Neural progenitor cell (in vitro differentiated cells): ENCODE measurements around the gene LGALS8. TPM values are rescaled to one million over a fixed set of nuclear protein-coding genes. Genes with fewer than 3 reads are reported as not detected.

Experiments
- DNase-seq: peaks from one replicate; pipeline ENCODE4 v3.0.0-alpha.2; 2016; ENCODE audit warnings: low spot score
- H2AFZ ChIP-seq: fragments of 200-600 bp; sonication (generic); replicated peaks from 2 replicates; pipeline ENCODE4 v1.6.1; 2016; ENCODE audit warnings: antibody characterized with exemption
- H3F3A ChIP-seq: fragments of 200-600 bp; sonication (generic); 2 replicates; pipeline ENCODE4 v1.6.1; 2016; ENCODE audit warnings: antibody characterized with exemption, low read depth
- H3K27ac ChIP-seq: fragments of 200-600 bp; sonication (generic); 2 replicates; pipeline ENCODE4 v1.5.1; 2016; ENCODE audit warnings: mild to moderate bottlenecking
- H3K27me3 ChIP-seq: fragments of 200-600 bp; sonication (generic); 2 replicates; pipeline ENCODE4 v1.6.1; 2016; ENCODE audit warnings: mild to moderate bottlenecking, moderate library complexity
- H3K36me3 ChIP-seq: fragments of 200-600 bp; sonication (generic); 2 replicates; pipeline ENCODE4 v1.5.1; 2016
- H3K4me1 ChIP-seq: fragments of 200-600 bp; sonication (generic); 2 replicates; pipeline ENCODE4 v1.6.1; 2016; ENCODE audit warnings: mixed run types
- H3K4me2 ChIP-seq: fragments of 200-600 bp; sonication (generic); 2 replicates; pipeline ENCODE4 v1.6.1; 2016
- H3K4me3 ChIP-seq: fragments of 200-600 bp; sonication (generic); 2 replicates; pipeline ENCODE4 v1.5.1; 2016
- H3K79me2 ChIP-seq: fragments of 200-600 bp; sonication (generic); 2 replicates; pipeline ENCODE4 v1.6.1; 2016; ENCODE audit warnings: low read depth
- H3K9ac ChIP-seq: fragments of 200-600 bp; sonication (generic); 2 replicates; pipeline ENCODE4 v1.6.1; 2016
- H3K9me3 ChIP-seq: fragments of 200-600 bp; sonication (generic); 2 replicates; pipeline ENCODE4 v1.5.1; 2016; ENCODE audit warnings: low read depth
- H4K20me1 ChIP-seq: fragments of 200-600 bp; sonication (generic); 2 replicates; pipeline ENCODE4 v1.6.1; 2016; ENCODE audit warnings: low read depth
- H3K27ac Mint-ChIP-seq: 3 replicates; pipeline ENCODE4 v1.8.0; 2021; ENCODE audit warnings: mixed read lengths
- H3K27me3 Mint-ChIP-seq: 2 replicates; pipeline ENCODE4 v1.8.0; 2022; ENCODE audit warnings: low read depth, mild to moderate bottlenecking, inconsistent platforms, moderate library complexity, mixed read lengths; ENCODE audit not compliant: insufficient read depth
- H3K36me3 Mint-ChIP-seq: 3 replicates; pipeline ENCODE4 v1.8.0; 2021; ENCODE audit warnings: mixed read lengths
- H3K4me1 Mint-ChIP-seq: 3 replicates; pipeline ENCODE4 v1.8.0; 2021; ENCODE audit warnings: mixed read lengths
- H3K4me3 Mint-ChIP-seq: 3 replicates; pipeline ENCODE4 v1.8.0; 2021; ENCODE audit warnings: mild to moderate bottlenecking, moderate library complexity, mixed read lengths
- H3K9me3 Mint-ChIP-seq: 3 replicates; pipeline ENCODE4 v1.8.0; 2020; ENCODE audit warnings: mixed read lengths
- EZH2 ChIP-seq: fragments of 200-600 bp; sonication (generic); IDR thresholded peaks from 2 replicates; pipeline ENCODE4 v1.6.1; 2017; ENCODE audit warnings: antibody characterized with exemption, mild to moderate bottlenecking, moderate library complexity
- EZH2phosphoT487 ChIP-seq: fragments of 200-600 bp; sonication (generic); IDR thresholded peaks from 2 replicates; pipeline ENCODE4 v1.6.1; 2017; ENCODE audit warnings: antibody characterized with exemption
- total RNA-seq: library from RNA; depleted of rRNA; stranded (reverse); fragments of >200 nt; gene quantifications from 2 replicates; pipeline ENCODE4 v1.2.3, GENCODE V29; 2015; ENCODE audit warnings: low replicate concordance
- TF ChIP-seq, protein P1 (sequence below): fragments of 200-600 bp; sonication (generic); IDR thresholded peaks from 2 replicates; pipeline ENCODE4 v1.5.1; 2017; ENCODE audit warnings: antibody characterized with exemption, mild to moderate bottlenecking

Gene LGALS8
- total RNA-seq, 1 donor from 2014 or later = 28.1 TPM

- Histone ChIP-seq H3K9me3 (no peaks in the 10 kb centered on the region), H3K79me2 (no peaks in the 10 kb centered on the region), H3K36me3 (no peaks in the 10 kb centered on the region), H3K4me2 (no peak overlapping the region), H4K20me1 (no peaks in the 10 kb centered on the region), H3K4me3 (no peak overlapping the region), H3K27me3 (no peaks in the 10 kb centered on the region), H3K9ac (no peak overlapping the region), H3K27ac (no peak overlapping the region), H3K4me1 (no peaks in the 10 kb centered on the region), H2AFZ (no peak overlapping the region), H3F3A (no peaks in the 10 kb centered on the region)
- DNase-seq = no peak
- H3K4me1 Mint-ChIP-seq = no peaks in the 10 kb centered on the region
- peaks cover 4% of the 10 kb centered on the region for H3K27me3 Mint-ChIP-seq
- no peak for TF ChIP-seq EZH2
- TF ChIP-seq EZH2phosphoT487 = no peak
- TF ChIP-seq, protein P1, sequence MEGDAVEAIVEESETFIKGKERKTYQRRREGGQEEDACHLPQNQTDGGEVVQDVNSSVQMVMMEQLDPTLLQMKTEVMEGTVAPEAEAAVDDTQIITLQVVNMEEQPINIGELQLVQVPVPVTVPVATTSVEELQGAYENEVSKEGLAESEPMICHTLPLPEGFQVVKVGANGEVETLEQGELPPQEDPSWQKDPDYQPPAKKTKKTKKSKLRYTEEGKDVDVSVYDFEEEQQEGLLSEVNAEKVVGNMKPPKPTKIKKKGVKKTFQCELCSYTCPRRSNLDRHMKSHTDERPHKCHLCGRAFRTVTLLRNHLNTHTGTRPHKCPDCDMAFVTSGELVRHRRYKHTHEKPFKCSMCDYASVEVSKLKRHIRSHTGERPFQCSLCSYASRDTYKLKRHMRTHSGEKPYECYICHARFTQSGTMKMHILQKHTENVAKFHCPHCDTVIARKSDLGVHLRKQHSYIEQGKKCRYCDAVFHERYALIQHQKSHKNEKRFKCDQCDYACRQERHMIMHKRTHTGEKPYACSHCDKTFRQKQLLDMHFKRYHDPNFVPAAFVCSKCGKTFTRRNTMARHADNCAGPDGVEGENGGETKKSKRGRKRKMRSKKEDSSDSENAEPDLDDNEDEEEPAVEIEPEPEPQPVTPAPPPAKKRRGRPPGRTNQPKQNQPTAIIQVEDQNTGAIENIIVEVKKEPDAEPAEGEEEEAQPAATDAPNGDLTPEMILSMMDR = no peak
- no peaks in the 10 kb centered on the region for H3K9me3 Mint-ChIP-seq
- no peak overlapping the region for H3K27ac Mint-ChIP-seq
- H3K36me3 Mint-ChIP-seq = no peaks in the 10 kb centered on the region
- no peak overlapping the region for H3K4me3 Mint-ChIP-seq
Observed at GRCh38 chr1:236515443-236515958, 8.3 kb upstream of the LGALS8 start.

DNA sequence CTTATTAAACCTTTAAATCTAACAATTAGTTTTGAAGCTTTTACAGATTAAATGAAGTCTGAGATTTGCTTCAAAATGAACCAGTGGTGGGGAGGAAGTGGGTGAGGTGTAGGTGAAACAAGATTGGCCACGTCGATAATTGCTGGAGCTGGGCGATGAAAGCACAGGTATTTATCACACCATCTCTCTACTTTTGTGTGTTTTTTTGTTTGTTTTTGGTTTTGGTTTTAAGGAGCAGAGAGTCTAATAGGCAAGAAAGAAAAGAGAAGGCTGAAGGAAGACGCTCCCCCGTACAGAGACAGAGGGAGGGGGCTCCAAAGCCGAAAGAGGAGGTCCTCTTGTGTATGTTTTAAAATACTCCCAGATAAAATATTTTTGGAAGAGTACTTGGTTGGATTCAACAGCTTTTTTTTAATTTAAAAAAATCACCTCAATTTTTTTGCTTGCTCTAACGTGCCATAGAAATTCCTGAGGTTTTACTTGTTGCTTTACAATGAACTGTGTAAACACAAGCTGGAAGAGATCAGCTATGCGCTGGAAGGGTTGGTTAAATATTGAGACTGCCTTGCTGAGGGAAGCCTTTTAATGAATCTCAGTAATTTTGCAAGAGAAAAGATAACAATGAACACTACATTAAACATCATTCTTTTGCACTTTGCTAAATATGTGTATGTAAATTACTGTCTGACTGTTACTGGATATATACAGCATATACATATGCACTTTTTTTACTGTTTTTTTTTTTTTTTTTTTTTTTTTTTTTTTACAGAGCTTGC is 6.7 kb upstream of the LGALS8 start:
- no peaks in the 10 kb centered on the region for H3K4me1 ChIP-seq
- no peaks in the 10 kb centered on the region for H3K79me2 ChIP-seq
- TF ChIP-seq EZH2phosphoT487 (no peak), EZH2 (no peak)
- TF ChIP-seq, protein P1 = no peak
- H3K9ac ChIP-seq = no peak overlapping the region
- no peak for DNase-seq
- Mint-ChIP-seq H3K9me3 (no peaks in the 10 kb centered on the region), H3K27ac (no peak overlapping the region), H3K27me3 (peaks cover 3% of the 10 kb centered on the region), H3K36me3 (no peaks in the 10 kb centered on the region), H3K4me1 (no peaks in the 10 kb centered on the region), H3K4me3 (no peak overlapping the region)
- no peaks in the 10 kb centered on the region for H3K36me3 ChIP-seq
- no peaks in the 10 kb centered on the region for H4K20me1 ChIP-seq
- H3K4me2 ChIP-seq = no peak overlapping the region
- no peak overlapping the region for H3K4me3 ChIP-seq
- no peak overlapping the region for H3K27ac ChIP-seq
- no peaks in the 10 kb centered on the region for H3K27me3 ChIP-seq
- no peak overlapping the region for H2AFZ ChIP-seq
- no peaks in the 10 kb centered on the region for H3K9me3 ChIP-seq
- no peaks in the 10 kb centered on the region for H3F3A ChIP-seq

- Histone ChIP-seq H3K79me2 (no peaks in the 10 kb centered on the region), H3K9me3 (no peaks in the 10 kb centered on the region), H3K9ac (no peak overlapping the region), H3K36me3 (no peaks in the 10 kb centered on the region), H3K27me3 (peaks cover 7% of the 10 kb centered on the region), H3K27ac (no peak overlapping the region), H4K20me1 (no peaks in the 10 kb centered on the region), H3K4me1 (no peaks in the 10 kb centered on the region), H3K4me2 (no peak overlapping the region), H2AFZ (no peak overlapping the region), H3F3A (peaks cover 9% of the 10 kb centered on the region), H3K4me3 (no peak overlapping the region)
- H3K9me3 Mint-ChIP-seq = no peaks in the 10 kb centered on the region
- H3K27me3 Mint-ChIP-seq = peaks cover 3% of the 10 kb centered on the region
- H3K4me1 Mint-ChIP-seq = no peaks in the 10 kb centered on the region
- no peak for DNase-seq
- no peak overlapping the region for H3K27ac Mint-ChIP-seq
- TF ChIP-seq EZH2phosphoT487 = no peak
- TF ChIP-seq, protein P1 = no peak
- no peak for TF ChIP-seq EZH2
- H3K4me3 Mint-ChIP-seq = no peak overlapping the region
- H3K36me3 Mint-ChIP-seq = no peaks in the 10 kb centered on the region
Observed at GRCh38 chr1:236518322-236518721, 5.5 kb upstream of the LGALS8 start.
